Measurements from ENCODE around the gene XPR1. TPM values are rescaled to one million over a fixed set of nuclear protein-coding genes. Genes with fewer than 3 reads are reported as not detected.

The XPR1 gene
- polyA plus RNA-seq, 1 donor (not counting 4 experiments of a cell fraction or from before 2014, with no cell fraction given), result 40.0 TPM

DNA sequence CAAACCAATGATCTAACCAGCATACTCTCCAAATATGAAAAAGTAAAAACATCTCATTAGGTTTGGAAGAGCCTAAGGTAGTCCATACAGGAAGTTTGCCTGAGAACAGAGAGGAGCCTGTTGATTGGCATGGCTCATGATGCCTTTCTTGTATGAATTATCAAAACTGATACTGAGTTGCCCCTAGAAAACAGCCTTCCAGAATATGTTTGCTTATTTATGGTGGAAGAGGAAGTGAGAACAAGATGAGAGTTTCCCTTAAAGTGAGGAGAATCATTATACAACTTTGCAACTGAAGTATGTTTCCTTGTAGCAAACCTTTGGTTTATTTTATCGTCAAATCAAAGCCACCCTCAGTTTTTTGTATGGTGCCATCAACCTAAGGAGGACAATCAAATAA is 257.0 kb downstream of the XPR1 start:
- FAIRE-seq (no peak), DNase-seq (ENCODE audit: low read depth, low spot score) (no peak)
- Histone ChIP-seq H3K79me2 (ENCODE audit: control insufficient read depth, insufficient read depth, low read length) (no peaks in the 10 kb centered on the region), H3K36me3 (ENCODE audit: control insufficient read depth in 2 of 2, extremely low read depth in 1 of 2, insufficient read depth in 2 of 2, low read length in 2 of 2) (no peaks in the 10 kb centered on the region), H3K9me1 (ENCODE audit: control insufficient read depth, extremely low read depth, insufficient read depth, low read length) (no peaks in the 10 kb centered on the region), H3K27ac (ENCODE audit: control insufficient read depth, insufficient read depth, low read length) (no peak overlapping the region), H3K4me1 (ENCODE audit: control insufficient read depth, extremely low read depth, insufficient read depth, low read length) (no peaks in the 10 kb centered on the region), H4K20me1 (ENCODE audit: control insufficient read depth, extremely low read depth, insufficient read depth, low read length) (no peaks in the 10 kb centered on the region), H3K9ac (ENCODE audit: control insufficient read depth, extremely low read depth, insufficient read depth, low read length) (no peak overlapping the region), H3K4me2 (ENCODE audit: control insufficient read depth, extremely low read depth, insufficient read depth, low read depth, low read length) (no peak overlapping the region), H2AFZ (ENCODE audit: control insufficient read depth, low read length) (no peak overlapping the region), H3K4me3 (ENCODE audit: control insufficient read depth in 2 of 3, extremely low read depth in 1 of 3, insufficient read depth in 2 of 3, low read depth in 1 of 3, low read length in 3 of 3) (no peak overlapping the region), H3K9me3 (ENCODE audit: control insufficient read depth, low read depth, low read length) (no peaks in the 10 kb centered on the region), H3K27me3 (ENCODE audit: control insufficient read depth, extremely low read depth, insufficient read depth, low read length) (no peaks in the 10 kb centered on the region)
- dilution Hi-C loops (cut with MboI; ENCODE audit: extremely low pct_ligation_motif_present, low sequenced_read_pairs), result no loop called here
- TF ChIP-seq, protein P1, sequence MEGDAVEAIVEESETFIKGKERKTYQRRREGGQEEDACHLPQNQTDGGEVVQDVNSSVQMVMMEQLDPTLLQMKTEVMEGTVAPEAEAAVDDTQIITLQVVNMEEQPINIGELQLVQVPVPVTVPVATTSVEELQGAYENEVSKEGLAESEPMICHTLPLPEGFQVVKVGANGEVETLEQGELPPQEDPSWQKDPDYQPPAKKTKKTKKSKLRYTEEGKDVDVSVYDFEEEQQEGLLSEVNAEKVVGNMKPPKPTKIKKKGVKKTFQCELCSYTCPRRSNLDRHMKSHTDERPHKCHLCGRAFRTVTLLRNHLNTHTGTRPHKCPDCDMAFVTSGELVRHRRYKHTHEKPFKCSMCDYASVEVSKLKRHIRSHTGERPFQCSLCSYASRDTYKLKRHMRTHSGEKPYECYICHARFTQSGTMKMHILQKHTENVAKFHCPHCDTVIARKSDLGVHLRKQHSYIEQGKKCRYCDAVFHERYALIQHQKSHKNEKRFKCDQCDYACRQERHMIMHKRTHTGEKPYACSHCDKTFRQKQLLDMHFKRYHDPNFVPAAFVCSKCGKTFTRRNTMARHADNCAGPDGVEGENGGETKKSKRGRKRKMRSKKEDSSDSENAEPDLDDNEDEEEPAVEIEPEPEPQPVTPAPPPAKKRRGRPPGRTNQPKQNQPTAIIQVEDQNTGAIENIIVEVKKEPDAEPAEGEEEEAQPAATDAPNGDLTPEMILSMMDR (optimal IDR thresholded peaks at IDR 0.05 in 1 of 3, IDR thresholded peaks at IDR 0.05 in 1 of 3, conservative IDR thresholded peaks at IDR 0.05 in 1 of 3; ENCODE audit: extremely low read depth in 1 of 3, insufficient read depth in 2 of 3, low read length in 3 of 3), result no peak
- TF ChIP-seq EZH2 (IDR thresholded peaks at IDR 0.05; ENCODE audit: low read length), result no peak

- no peak overlapping the region for H3K27ac ChIP-seq (ENCODE audit: control insufficient read depth, insufficient read depth, low read length)
- no peaks in the 10 kb centered on the region for H3K4me1 ChIP-seq (ENCODE audit: control insufficient read depth, extremely low read depth, insufficient read depth, low read length)
- H2AFZ ChIP-seq (ENCODE audit: control insufficient read depth, low read length), result no peak overlapping the region
- no peaks in the 10 kb centered on the region for H3K9me1 ChIP-seq (ENCODE audit: control insufficient read depth, extremely low read depth, insufficient read depth, low read length)
- TF ChIP-seq, protein P1 (optimal IDR thresholded peaks at IDR 0.05 in 1 of 3, IDR thresholded peaks at IDR 0.05 in 1 of 3, conservative IDR thresholded peaks at IDR 0.05 in 1 of 3; ENCODE audit: extremely low read depth in 1 of 3, insufficient read depth in 2 of 3, low read length in 3 of 3), result no peak
- TF ChIP-seq EZH2 (IDR thresholded peaks at IDR 0.05; ENCODE audit: low read length), result no peak
- no peak overlapping the region for H3K4me2 ChIP-seq (ENCODE audit: control insufficient read depth, extremely low read depth, insufficient read depth, low read depth, low read length)
- dilution Hi-C loops (cut with MboI; ENCODE audit: extremely low pct_ligation_motif_present, low sequenced_read_pairs), result no loop called here
- H4K20me1 ChIP-seq (ENCODE audit: control insufficient read depth, extremely low read depth, insufficient read depth, low read length), result no peaks in the 10 kb centered on the region
- peak; percentile 39 for FAIRE-seq
- no peaks in the 10 kb centered on the region for H3K9me3 ChIP-seq (ENCODE audit: control insufficient read depth, low read depth, low read length)
- H3K9ac ChIP-seq (ENCODE audit: control insufficient read depth, extremely low read depth, insufficient read depth, low read length), result no peak overlapping the region
- no peaks in the 10 kb centered on the region for H3K79me2 ChIP-seq (ENCODE audit: control insufficient read depth, insufficient read depth, low read length)
- no peaks in the 10 kb centered on the region for H3K27me3 ChIP-seq (ENCODE audit: control insufficient read depth, extremely low read depth, insufficient read depth, low read length)
- H3K4me3 ChIP-seq (ENCODE audit: control insufficient read depth in 2 of 3, extremely low read depth in 1 of 3, insufficient read depth in 2 of 3, low read depth in 1 of 3, low read length in 3 of 3), result no peak overlapping the region
- no peak for DNase-seq (ENCODE audit: low read depth, low spot score)
- H3K36me3 ChIP-seq (ENCODE audit: control insufficient read depth in 2 of 2, extremely low read depth in 1 of 2, insufficient read depth in 2 of 2, low read length in 2 of 2), result no peaks in the 10 kb centered on the region
Observed at GRCh38 chr1:180889325-180889724, 257.5 kb downstream of the XPR1 start.

Measured in keratinocyte (primary cell).